Progenitor cell of endocrine pancreas (in vitro differentiated cells): ENCODE data around the gene ING2. TPM values are rescaled to one million over a fixed set of nuclear protein-coding genes. Genes with fewer than 3 reads are reported as not detected.
"Not testable (repeated sequence)": the region's sequence is repeated elsewhere in the genome, so short reads cannot be mapped to it uniquely, and the experiment has no call there.

Experiments
- DNase-seq: peaks from one replicate; pipeline ENCODE4 v3.0.0; 2021; ENCODE audit warnings: low spot score; ENCODE audit not compliant: unreplicated experiment
- H3K27ac Mint-ChIP-seq: 2 replicates; pipeline ENCODE4 v1.8.0; 2021; ENCODE audit warnings: mild to moderate bottlenecking, moderate library complexity, mixed read lengths
- H3K27me3 Mint-ChIP-seq: 2 replicates; pipeline ENCODE4 v1.8.0; 2021; ENCODE audit warnings: mixed read lengths
- H3K36me3 Mint-ChIP-seq: 2 replicates; pipeline ENCODE4 v1.8.0; 2022; ENCODE audit warnings: mixed read lengths; ENCODE audit not compliant: insufficient read depth
- H3K4me1 Mint-ChIP-seq: 2 replicates; pipeline ENCODE4 v1.8.0; 2021; ENCODE audit warnings: low read depth, mixed read lengths
- H3K4me3 Mint-ChIP-seq: 2 replicates; pipeline ENCODE4 v1.8.0; 2021; ENCODE audit warnings: low read depth, mild to moderate bottlenecking, moderate library complexity, mixed read lengths
- H3K9me3 Mint-ChIP-seq: 2 replicates; pipeline ENCODE4 v1.8.0; 2021; ENCODE audit warnings: low read depth, mixed read lengths
- CTCF ChIP-seq: fragments of 200-600 bp; sonication (generic); IDR thresholded peaks from one replicate; pipeline ENCODE4 v1.5.0; 2021; ENCODE audit warnings: antibody characterized with exemption, mild to moderate bottlenecking; ENCODE audit not compliant: unreplicated experiment
- total RNA-seq: library from RNA; stranded (reverse); gene quantifications from 2 replicates; pipeline ENCODE4 v1.2.1, GENCODE V29; 2021

The ING2 gene
- total RNA-seq, 1 donor from 2014 or later, result 19.9 TPM

DNA sequence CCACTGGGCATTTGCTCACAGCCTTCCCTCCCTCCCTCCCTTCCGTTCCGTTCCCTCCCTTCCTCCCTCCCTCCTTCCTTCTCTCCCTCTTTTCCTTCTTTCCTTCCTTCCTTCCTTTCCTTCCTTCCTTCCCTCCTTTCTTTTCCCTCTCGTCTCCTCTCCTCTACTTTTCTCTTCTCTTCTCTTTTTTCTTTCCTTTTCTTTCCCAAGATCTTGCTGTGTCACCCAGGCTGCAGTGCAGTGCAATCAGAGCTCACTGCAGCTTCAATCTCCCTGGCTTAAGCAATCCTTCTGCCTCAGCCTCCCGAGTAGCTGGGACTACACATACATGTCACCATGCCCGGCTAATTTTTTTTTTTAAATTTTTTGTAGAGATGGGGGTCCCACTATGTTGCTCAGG, 26.7 kb upstream of the ING2 start:
- H3K27ac Mint-ChIP-seq, result no peak overlapping the region
- no peak for TF ChIP-seq CTCF
- H3K36me3 Mint-ChIP-seq, result peaks cover 5% of the 10 kb centered on the region
- H3K27me3 Mint-ChIP-seq, result no peaks in the 10 kb centered on the region
- H3K4me3 Mint-ChIP-seq, result no peak overlapping the region
- no peaks in the 10 kb centered on the region for H3K4me1 Mint-ChIP-seq
- peaks cover 5% of the 10 kb centered on the region for H3K9me3 Mint-ChIP-seq
- no peak for DNase-seq

DNA sequence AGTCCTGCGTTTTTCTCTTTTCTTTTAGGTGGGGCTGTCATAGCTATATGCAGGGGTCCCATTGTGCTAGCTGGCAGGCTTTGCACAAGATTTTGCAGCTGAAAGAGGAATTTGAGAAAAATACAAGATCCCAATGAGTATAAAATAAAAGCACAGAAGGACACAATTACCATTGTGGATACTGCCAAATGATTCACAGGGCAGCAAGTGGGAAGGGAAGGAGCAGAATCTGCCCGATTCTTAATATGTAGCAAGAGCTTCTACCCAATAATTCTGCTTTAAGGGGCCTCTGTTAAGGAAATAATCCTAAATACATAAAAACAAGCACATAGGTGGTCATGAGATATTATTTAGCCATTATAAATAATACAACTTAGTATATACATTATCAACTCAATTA, 25.9 kb upstream of the ING2 start:
- Mint-ChIP-seq H3K4me1 (no peaks in the 10 kb centered on the region), H3K4me3 (no peak overlapping the region), H3K27ac (no peak overlapping the region), H3K36me3 (peaks cover 11% of the 10 kb centered on the region), H3K27me3 (no peaks in the 10 kb centered on the region), H3K9me3 (peaks cover 5% of the 10 kb centered on the region)
- no peak for TF ChIP-seq CTCF
- DNase-seq, result no peak

DNA sequence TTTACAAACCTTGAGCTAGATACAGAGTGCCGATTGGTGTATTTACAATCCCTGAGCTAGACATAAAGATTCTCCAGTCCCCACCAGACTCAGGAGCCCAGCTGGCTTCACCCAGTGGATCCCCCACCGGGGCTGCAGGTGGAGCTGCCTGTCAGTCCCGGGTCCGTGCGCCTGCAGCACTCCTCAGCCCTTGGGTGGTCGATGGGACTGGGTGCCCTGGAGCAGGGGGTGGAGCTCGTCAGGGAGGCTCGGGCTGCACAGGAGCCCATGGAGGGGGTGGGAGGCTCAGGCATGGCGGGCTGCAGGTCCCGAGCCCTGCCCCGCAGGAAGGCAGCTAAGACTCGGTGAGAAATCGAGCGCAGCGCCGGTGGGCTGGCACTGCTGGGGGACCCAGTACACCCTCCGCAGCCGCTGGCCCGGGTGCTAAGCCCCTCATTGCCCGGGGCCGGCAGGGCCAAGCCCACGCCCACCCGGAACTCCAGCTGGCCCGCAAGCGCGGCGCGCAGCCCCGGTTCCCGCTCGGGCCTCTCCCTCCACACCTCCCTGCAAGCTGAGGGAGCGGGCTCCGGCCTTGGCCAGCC, 22.3 kb upstream of the ING2 start:
- H3K27ac Mint-ChIP-seq, H3K4me3 Mint-ChIP-seq, DNase-seq, H3K9me3 Mint-ChIP-seq, H3K27me3 Mint-ChIP-seq, H3K4me1 Mint-ChIP-seq: not testable (repeated sequence)
- H3K36me3 Mint-ChIP-seq, result peaks cover 16% of the 10 kb centered on the region

GRCh38 chr4:183483997-183484396, 20.9 kb upstream of the ING2 start:
- Mint-ChIP-seq H3K4me3 (no peak overlapping the region), H3K27me3 (no peaks in the 10 kb centered on the region), H3K9me3 (peaks cover 5% of the 10 kb centered on the region), H3K4me1 (no peaks in the 10 kb centered on the region), H3K27ac (no peak overlapping the region), H3K36me3 (peaks cover 17% of the 10 kb centered on the region)
- no peak for TF ChIP-seq CTCF
- DNase-seq, result no peak

- TF ChIP-seq CTCF, result no peak
- peaks cover 20% of the 10 kb centered on the region for H3K36me3 Mint-ChIP-seq
- no peaks in the 10 kb centered on the region for H3K4me1 Mint-ChIP-seq
- H3K27ac Mint-ChIP-seq, result no peak overlapping the region
- H3K9me3 Mint-ChIP-seq, result peaks cover 5% of the 10 kb centered on the region
- H3K4me3 Mint-ChIP-seq, result no peak overlapping the region
- DNase-seq, result no peak
- H3K27me3 Mint-ChIP-seq, result no peaks in the 10 kb centered on the region
Observed at GRCh38 chr4:183485411-183486160, 19.3 kb upstream of the ING2 start.

DNA sequence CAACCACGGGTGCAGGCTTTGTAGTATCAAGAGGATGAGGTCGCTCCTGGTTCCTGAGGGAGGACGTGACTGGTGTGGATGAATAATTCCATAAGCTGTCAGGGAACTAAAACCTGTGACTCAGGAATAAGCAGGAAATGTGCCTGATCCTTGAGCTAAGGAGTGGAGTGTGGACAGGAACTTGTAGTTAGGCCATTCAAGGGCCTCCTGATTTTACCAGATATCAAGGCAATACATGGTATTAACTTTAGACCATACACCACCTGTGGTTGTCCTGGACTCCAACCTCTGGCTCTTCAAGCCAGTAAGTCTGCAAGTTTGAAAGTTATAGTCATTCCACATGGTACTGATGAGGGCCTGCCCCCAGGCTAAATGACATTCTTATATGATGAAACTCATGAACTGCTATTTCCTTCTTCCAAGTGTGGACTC, 12.1 kb upstream of the ING2 start:
- Mint-ChIP-seq H3K4me1 (no peaks in the 10 kb centered on the region), H3K27me3 (no peaks in the 10 kb centered on the region), H3K36me3 (peaks cover 15% of the 10 kb centered on the region), H3K27ac (no peak overlapping the region), H3K4me3 (no peak overlapping the region), H3K9me3 (peaks cover 5% of the 10 kb centered on the region)
- no peak for TF ChIP-seq CTCF
- DNase-seq, result no peak
